ENCODE data around the gene SKI.

DNA sequence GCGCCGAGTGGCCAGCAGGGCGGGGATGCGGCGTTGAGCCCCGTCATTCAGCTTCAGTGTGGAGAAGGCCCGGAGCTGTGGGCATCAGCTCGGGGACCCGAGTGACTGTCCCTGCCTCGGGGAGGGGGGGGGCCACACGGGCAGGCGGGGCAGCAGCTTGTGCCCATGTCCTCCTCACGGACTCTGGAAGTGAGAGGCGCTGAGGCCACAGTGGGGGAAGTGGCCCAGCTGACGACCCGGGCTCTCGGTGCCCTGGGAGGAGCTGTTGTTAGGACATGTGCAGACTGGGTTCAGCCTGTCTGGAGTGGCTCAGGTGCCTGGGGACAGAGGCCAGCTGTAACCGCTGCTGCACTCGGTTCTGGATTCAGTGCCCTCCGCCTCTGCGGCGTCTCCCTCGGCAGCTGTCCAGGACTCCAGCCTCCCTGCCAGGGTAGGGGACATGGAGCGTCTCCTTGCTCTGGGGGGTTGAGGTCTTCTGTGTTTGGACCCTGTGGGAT, 71.1 kb downstream of the SKI start:
- TF ChIP-seq POLR2A (IDR thresholded peaks at IDR 0.05) = no peak
- TF ChIP-seq EP300 (IDR thresholded peaks at IDR 0.05; ENCODE audit: low read depth) = no peak
- TF ChIP-seq, protein P1, sequence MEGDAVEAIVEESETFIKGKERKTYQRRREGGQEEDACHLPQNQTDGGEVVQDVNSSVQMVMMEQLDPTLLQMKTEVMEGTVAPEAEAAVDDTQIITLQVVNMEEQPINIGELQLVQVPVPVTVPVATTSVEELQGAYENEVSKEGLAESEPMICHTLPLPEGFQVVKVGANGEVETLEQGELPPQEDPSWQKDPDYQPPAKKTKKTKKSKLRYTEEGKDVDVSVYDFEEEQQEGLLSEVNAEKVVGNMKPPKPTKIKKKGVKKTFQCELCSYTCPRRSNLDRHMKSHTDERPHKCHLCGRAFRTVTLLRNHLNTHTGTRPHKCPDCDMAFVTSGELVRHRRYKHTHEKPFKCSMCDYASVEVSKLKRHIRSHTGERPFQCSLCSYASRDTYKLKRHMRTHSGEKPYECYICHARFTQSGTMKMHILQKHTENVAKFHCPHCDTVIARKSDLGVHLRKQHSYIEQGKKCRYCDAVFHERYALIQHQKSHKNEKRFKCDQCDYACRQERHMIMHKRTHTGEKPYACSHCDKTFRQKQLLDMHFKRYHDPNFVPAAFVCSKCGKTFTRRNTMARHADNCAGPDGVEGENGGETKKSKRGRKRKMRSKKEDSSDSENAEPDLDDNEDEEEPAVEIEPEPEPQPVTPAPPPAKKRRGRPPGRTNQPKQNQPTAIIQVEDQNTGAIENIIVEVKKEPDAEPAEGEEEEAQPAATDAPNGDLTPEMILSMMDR (IDR thresholded peaks at IDR 0.05) = no peak
- TF ChIP-seq POLR2AphosphoS5 (IDR thresholded peaks at IDR 0.05) = no peak

Data from transverse colon (tissue), 4 donors.